Measurements from ENCODE around the gene TRPC4AP.

Gene TRPC4AP, protein sequence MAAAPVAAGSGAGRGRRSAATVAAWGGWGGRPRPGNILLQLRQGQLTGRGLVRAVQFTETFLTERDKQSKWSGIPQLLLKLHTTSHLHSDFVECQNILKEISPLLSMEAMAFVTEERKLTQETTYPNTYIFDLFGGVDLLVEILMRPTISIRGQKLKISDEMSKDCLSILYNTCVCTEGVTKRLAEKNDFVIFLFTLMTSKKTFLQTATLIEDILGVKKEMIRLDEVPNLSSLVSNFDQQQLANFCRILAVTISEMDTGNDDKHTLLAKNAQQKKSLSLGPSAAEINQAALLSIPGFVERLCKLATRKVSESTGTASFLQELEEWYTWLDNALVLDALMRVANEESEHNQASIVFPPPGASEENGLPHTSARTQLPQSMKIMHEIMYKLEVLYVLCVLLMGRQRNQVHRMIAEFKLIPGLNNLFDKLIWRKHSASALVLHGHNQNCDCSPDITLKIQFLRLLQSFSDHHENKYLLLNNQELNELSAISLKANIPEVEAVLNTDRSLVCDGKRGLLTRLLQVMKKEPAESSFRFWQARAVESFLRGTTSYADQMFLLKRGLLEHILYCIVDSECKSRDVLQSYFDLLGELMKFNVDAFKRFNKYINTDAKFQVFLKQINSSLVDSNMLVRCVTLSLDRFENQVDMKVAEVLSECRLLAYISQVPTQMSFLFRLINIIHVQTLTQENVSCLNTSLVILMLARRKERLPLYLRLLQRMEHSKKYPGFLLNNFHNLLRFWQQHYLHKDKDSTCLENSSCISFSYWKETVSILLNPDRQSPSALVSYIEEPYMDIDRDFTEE

GRCh38 chr20:35092524-35093266, at the start of gene TRPC4AP:
Gene TRPC4AP, minus strand, starts transcription at chr20:35092807. Its CDS starts 26 bp downstream, at chr20:35092781.
- peak within 1 kb of the TSS; percentile 85 for H3K4me3 ChIP-seq (ENCODE audit: low read length)
- peak; percentile 52 for TF ChIP-seq CTCF (IDR thresholded peaks at IDR 0.05; ENCODE audit: insufficient read depth, low read depth, low read length, missing control alignments)
- peak; percentile 90 for DNase-seq (ENCODE audit: low read depth)

DNA sequence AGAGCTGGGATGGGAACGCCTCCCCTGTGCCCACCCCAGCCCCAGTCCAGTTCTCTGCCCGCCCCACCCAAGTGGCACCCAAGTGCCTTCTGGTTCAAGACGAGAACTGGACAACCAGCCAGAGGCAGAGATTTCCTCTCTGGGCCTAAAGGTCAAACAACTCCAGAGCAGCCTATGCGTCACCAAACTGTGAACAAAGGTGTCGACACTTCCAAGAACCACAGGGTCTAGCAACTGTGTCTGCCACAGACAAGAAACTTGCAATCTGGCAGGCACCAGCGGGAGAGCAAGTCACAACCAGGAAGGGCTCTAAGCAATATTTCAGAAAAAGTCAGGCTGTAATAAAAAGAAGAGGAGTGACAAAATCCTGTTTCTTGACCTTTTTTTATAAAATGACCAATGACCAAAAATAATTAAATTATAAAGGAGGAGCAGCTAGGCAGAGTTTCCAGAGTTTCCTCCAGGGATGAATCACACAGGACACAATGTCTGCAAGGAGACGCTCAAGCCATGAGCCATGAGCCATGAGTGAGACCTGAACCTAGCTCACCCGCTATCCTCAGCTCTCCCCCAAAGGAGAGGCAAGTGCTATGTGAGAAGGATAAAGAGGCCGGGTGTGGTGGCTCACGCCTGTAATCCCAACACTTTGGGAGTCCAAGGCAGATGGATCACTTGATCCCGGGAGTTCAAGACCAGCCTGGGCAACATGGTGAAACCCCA, 43.4 kb upstream of the TRPC4AP start:
- no peak overlapping the region for H3K4me3 ChIP-seq (ENCODE audit: low read length)
- TF ChIP-seq CTCF (IDR thresholded peaks at IDR 0.05; ENCODE audit: insufficient read depth, low read depth, low read length, missing control alignments): no peak
- DNase-seq (ENCODE audit: low read depth): peak; percentile 49

GRCh38 chr20:35134880-35135279, 42.3 kb upstream of the TRPC4AP start:
- H3K4me3 ChIP-seq (ENCODE audit: low read length): no peak overlapping the region
- TF ChIP-seq CTCF (IDR thresholded peaks at IDR 0.05; ENCODE audit: insufficient read depth, low read depth, low read length, missing control alignments): no peak
- no peak for DNase-seq (ENCODE audit: low read depth)

- no peak for TF ChIP-seq CTCF (IDR thresholded peaks at IDR 0.05; ENCODE audit: insufficient read depth, low read depth, low read length, missing control alignments)
- no peak for DNase-seq (ENCODE audit: low read depth)
- no peak overlapping the region for H3K4me3 ChIP-seq (ENCODE audit: low read length)
Observed at GRCh38 chr20:35134472-35134871, 41.9 kb upstream of the TRPC4AP start.

GRCh38 chr20:35133735-35134134, 41.1 kb upstream of the TRPC4AP start:
- no peak overlapping the region for H3K4me3 ChIP-seq (ENCODE audit: low read length)
- no peak for DNase-seq (ENCODE audit: low read depth)
- no peak for TF ChIP-seq CTCF (IDR thresholded peaks at IDR 0.05; ENCODE audit: insufficient read depth, low read depth, low read length, missing control alignments)

DNA sequence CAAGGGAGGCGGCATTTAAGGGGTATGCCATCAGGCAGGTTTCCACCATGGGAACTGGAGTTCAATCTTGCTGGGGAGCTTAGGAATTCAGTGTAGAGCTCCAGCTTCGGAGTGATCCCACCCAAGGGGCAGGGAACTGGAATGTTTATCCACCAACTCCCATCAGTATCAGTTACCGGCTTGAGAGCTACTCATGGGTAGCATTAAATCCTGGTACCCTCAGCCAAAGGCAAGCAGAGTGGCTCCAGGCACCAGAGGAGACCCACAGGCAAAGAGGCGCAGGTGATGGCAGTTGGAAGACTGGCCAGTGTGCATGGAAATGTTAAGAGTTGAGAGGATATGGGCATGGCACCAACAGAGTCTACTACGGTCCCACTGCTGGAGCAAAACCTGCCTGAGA, 40.4 kb upstream of the TRPC4AP start:
- no peak for DNase-seq (ENCODE audit: low read depth)
- no peak overlapping the region for H3K4me3 ChIP-seq (ENCODE audit: low read length)
- TF ChIP-seq CTCF (IDR thresholded peaks at IDR 0.05; ENCODE audit: insufficient read depth, low read depth, low read length, missing control alignments): no peak
